Glutamatergic neuron (in vitro differentiated cells): Measurements from ENCODE around the gene TTLL10. TPM values are rescaled to one million over a fixed set of nuclear protein-coding genes. Genes with fewer than 3 reads are reported as not detected.
A peak's percentile ranks its signal among the peaks of the same experiment; 100 is the strongest.
"Not testable (repeated sequence)": the region's sequence is repeated elsewhere in the genome, so short reads cannot be mapped to it uniquely, and the experiment has no call there.

Experiments
- DNase-seq: peaks from one replicate; pipeline ENCODE4 v3.0.0; 2022
- H3K27ac Mint-ChIP-seq: one replicate; pipeline ENCODE4 v1.8.0; 2020; ENCODE audit warnings: mild to moderate bottlenecking, mixed read lengths, inconsistent platforms; ENCODE audit not compliant: unreplicated experiment
- H3K27me3 Mint-ChIP-seq: one replicate; pipeline ENCODE4 v1.8.0; 2020; ENCODE audit warnings: mild to moderate bottlenecking, moderate library complexity, mixed read lengths, inconsistent platforms; ENCODE audit not compliant: unreplicated experiment
- H3K36me3 Mint-ChIP-seq: one replicate; pipeline ENCODE4 v1.8.0; 2020; ENCODE audit warnings: mild to moderate bottlenecking, mixed read lengths, inconsistent platforms; ENCODE audit not compliant: unreplicated experiment
- H3K4me1 Mint-ChIP-seq: one replicate; pipeline ENCODE4 v1.8.0; 2020; ENCODE audit warnings: mild to moderate bottlenecking, low read depth, mixed read lengths, inconsistent platforms; ENCODE audit not compliant: unreplicated experiment
- H3K4me3 Mint-ChIP-seq: one replicate; pipeline ENCODE4 v1.8.0; 2020; ENCODE audit warnings: mild to moderate bottlenecking, mixed read lengths, inconsistent platforms; ENCODE audit not compliant: unreplicated experiment
- H3K9me3 Mint-ChIP-seq: one replicate; pipeline ENCODE4 v1.8.0; 2020; ENCODE audit warnings: mild to moderate bottlenecking, moderate library complexity, mixed read lengths, inconsistent platforms; ENCODE audit not compliant: unreplicated experiment
- CTCF ChIP-seq: fragments of 200-600 bp; sonication (generic); IDR thresholded peaks from one replicate; pipeline ENCODE4 v1.5.0; 2021; ENCODE audit not compliant: partially characterized antibody, unreplicated experiment
- total RNA-seq: library from RNA; stranded (reverse); fragmentation: NEBNext Ultra II Directional; extraction: Animal tissue kit (Norgen Biotek cat#: 25700); gene quantifications from one replicate; pipeline ENCODE4 v1.2.1, GENCODE V29; 2021; ENCODE audit not compliant: unreplicated experiment

Gene TTLL10
- total RNA-seq, 1 donor from 2014 or later: not detected

GRCh38 chr1:1171546-1172340 lies 1.9 kb upstream of the TTLL10 start:
- no peaks in the 10 kb centered on the region for H3K36me3 Mint-ChIP-seq
- H3K9me3 Mint-ChIP-seq: peaks cover 30% of the 10 kb centered on the region
- H3K27me3 Mint-ChIP-seq: peaks cover 24% of the 10 kb centered on the region
- peak overlapping the region; percentile 50 for H3K4me3 Mint-ChIP-seq
- H3K4me1 Mint-ChIP-seq: peaks cover under 1% of the 10 kb centered on the region
- no peak for DNase-seq
- peak overlapping the region; percentile 6 for H3K27ac Mint-ChIP-seq
- TF ChIP-seq CTCF: no peak

DNA sequence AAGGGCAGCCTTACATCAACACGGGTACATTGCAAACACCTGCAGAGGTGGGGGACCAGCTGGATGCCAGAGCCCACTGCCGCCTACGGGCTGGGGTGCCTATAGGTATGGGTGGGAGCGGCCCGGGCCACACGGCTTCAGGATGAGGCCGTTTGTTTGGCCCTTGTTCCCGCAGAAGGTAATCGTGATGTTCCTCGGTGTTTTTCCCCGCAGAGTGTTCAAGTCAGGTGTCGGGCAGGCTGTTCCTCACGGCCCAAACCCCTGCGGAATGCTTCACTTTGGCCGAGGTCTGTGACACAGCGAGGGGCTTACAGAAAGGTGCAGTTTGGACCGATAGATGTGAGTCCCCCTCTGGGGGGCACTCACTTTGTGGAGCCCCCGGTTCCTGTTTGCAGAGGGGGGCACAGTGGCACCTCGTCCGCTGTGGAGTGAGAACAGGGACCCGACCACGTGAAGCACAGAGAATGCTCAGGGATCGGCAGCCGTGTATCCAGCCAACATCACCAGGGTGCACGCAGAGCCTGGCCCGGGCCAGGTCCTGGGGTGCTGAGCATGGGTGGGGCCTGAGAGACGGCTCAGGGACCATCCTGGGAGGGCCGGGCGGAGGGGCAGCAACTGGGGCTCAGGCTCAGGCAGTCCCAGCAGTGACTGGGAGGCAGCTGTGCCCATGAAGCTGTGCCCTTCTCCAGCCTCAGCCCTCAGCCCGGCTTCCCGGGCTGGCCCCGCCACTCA lies 453 bp upstream of the TTLL10 start:
- H3K4me3 Mint-ChIP-seq: no peak overlapping the region
- no peak for TF ChIP-seq CTCF
- H3K9me3 Mint-ChIP-seq: peaks cover 35% of the 10 kb centered on the region
- H3K27ac Mint-ChIP-seq: no peak overlapping the region
- H3K27me3 Mint-ChIP-seq: peaks cover 31% of the 10 kb centered on the region
- peak; percentile 17 for DNase-seq
- H3K36me3 Mint-ChIP-seq: no peaks in the 10 kb centered on the region
- peaks cover 4% of the 10 kb centered on the region for H3K4me1 Mint-ChIP-seq

GRCh38 chr1:1175221-1176062 lies 1.8 kb downstream of the TTLL10 start:
- Mint-ChIP-seq H3K36me3 (no peaks in the 10 kb centered on the region), H3K4me3 (peak overlapping the region; percentile 38), H3K27ac (peak overlapping the region; percentile 43), H3K4me1 (peaks cover 4% of the 10 kb centered on the region), H3K9me3 (peaks cover 28% of the 10 kb centered on the region), H3K27me3 (peaks cover 24% of the 10 kb centered on the region)
- TF ChIP-seq CTCF: no peak
- DNase-seq: no peak

DNA sequence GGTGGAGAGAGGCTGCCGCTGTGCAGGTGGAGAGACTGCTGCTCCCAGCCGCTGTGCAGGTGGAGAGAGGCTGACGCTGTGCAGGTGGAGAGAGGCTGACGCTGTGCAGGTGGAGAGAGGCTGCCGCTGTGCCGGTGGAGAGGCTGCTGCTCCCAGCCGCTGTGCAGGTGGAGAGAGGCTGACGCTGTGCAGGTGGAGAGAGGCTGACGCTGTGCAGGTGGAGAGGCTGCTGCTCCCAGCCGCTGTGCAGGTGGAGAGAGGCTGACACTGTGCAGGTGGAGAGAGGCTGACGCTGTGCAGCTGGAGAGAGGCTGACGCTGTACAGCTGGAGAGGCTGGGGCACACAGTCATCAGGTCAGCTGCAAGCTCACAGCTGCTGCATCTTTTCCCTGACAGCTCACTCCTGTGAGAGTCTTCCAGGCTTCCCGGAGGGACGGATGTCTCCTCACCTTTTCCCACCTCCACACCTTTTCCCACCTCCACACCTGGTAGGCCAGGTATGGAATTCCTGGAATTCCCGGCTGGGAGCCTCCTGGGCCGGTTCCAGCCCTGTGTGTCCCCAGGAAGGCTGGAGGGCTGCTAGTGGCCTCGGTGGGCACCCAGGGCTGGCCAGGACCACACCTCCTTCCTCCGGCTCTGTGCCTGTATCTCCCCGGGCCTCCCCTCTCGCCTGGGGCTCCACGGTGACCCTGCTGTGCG lies 2.5 kb downstream of the TTLL10 start:
- H3K4me1 Mint-ChIP-seq, H3K36me3 Mint-ChIP-seq: not testable (repeated sequence)
- Mint-ChIP-seq H3K27ac (peak overlapping the region; percentile 22), H3K9me3 (peaks cover 28% of the 10 kb centered on the region), H3K4me3 (peak overlapping the region; percentile 38), H3K27me3 (peaks cover 27% of the 10 kb centered on the region)
- peak; percentile 27 for DNase-seq

DNA sequence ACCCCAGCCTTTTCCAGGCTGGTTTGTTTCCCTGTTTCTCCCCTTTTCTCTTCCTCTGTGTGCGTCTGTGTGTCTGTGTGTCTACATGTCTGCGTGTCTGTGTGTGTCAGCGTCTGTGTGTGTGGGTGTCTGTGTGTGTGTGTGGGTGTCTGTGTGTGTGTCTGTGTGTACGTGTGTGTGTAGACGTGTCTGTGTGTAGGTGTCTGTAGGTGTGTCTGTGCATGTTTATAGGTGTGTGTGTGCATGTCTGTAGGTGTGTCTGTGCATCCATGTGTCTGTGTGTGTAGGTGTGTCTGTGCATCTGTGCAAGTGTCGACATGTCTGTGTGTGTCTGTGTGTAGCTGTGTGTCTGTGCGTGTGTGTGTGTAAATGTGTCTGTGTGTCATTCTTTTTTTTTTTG lies 3.3 kb downstream of the TTLL10 start:
- peaks cover 4% of the 10 kb centered on the region for H3K4me1 Mint-ChIP-seq
- H3K9me3 Mint-ChIP-seq: peaks cover 28% of the 10 kb centered on the region
- peaks cover 26% of the 10 kb centered on the region for H3K27me3 Mint-ChIP-seq
- H3K4me3 Mint-ChIP-seq: peak overlapping the region; percentile 17
- no peaks in the 10 kb centered on the region for H3K36me3 Mint-ChIP-seq
- peak overlapping the region; percentile 34 for H3K27ac Mint-ChIP-seq
- TF ChIP-seq CTCF: no peak
- DNase-seq: no peak
